ACC112 (cell line): ENCODE data around the gene GPC6.

Experiments used
- H2AFZ ChIP-seq: fragments of 200-600 bp; sonication (generic); one replicate; pipeline ENCODE4 v1.6.0; 2017; ENCODE audit warnings: antibody characterized with exemption, low read length; ENCODE audit not compliant: unreplicated experiment
- H3K27ac ChIP-seq: fragments of 200-600 bp; sonication (generic); 2 replicates; pipeline ENCODE4 v1.5.1; 2014; ENCODE audit warnings: low read depth, mild to moderate bottlenecking, antibody characterized with exemption, low read length, moderate library complexity
- H3K27me3 ChIP-seq: fragments of 200-600 bp; sonication (generic); 2 replicates; pipeline ENCODE4 v1.6.1; 2014; ENCODE audit warnings: mild to moderate bottlenecking, antibody characterized with exemption, low read length, moderate library complexity, mixed read lengths; ENCODE audit not compliant: insufficient read depth
- H3K36me3 ChIP-seq: fragments of 200-600 bp; sonication (generic); 2 replicates; pipeline ENCODE4 v1.6.1; 2016; ENCODE audit warnings: mild to moderate bottlenecking, antibody characterized with exemption, low read length, moderate library complexity, mixed read lengths; ENCODE audit not compliant: insufficient read depth
- H3K4me1 ChIP-seq: fragments of 200-600 bp; sonication (generic); one replicate; pipeline ENCODE4 v1.6.1; 2016; ENCODE audit warnings: low read length, mixed read lengths; ENCODE audit not compliant: insufficient read depth, unreplicated experiment, control insufficient read depth
- H3K4me3 ChIP-seq: fragments of 200-600 bp; sonication (generic); 2 replicates; pipeline ENCODE4 v1.5.1; 2014; ENCODE audit warnings: mild to moderate bottlenecking, low read depth, low read length
- H3K79me2 ChIP-seq: fragments of 200-600 bp; sonication (generic); one replicate; pipeline ENCODE4 v1.6.0; 2016; ENCODE audit warnings: low read length; ENCODE audit not compliant: control insufficient read depth, unreplicated experiment, insufficient read depth

The GPC6 gene

GRCh38 chr13:93341517-93341916 lies 114.9 kb downstream of the GPC6 start:
- no peak overlapping the region for H2AFZ ChIP-seq
- no peaks in the 10 kb centered on the region for H3K4me1 ChIP-seq
- no peaks in the 10 kb centered on the region for H3K36me3 ChIP-seq
- H3K4me3 ChIP-seq: no peak overlapping the region
- peaks cover 2% of the 10 kb centered on the region for H3K79me2 ChIP-seq
- H3K27me3 ChIP-seq: no peaks in the 10 kb centered on the region
- no peak overlapping the region for H3K27ac ChIP-seq

- H3K36me3 ChIP-seq: no peaks in the 10 kb centered on the region
- no peak overlapping the region for H3K4me3 ChIP-seq
These were observed 116.5 kb downstream of the GPC6 start for GRCh38 chr13:93343097-93343496.

GRCh38 chr13:93344048-93344705 lies 117.6 kb downstream of the GPC6 start:
- H3K79me2 ChIP-seq: peaks cover 2% of the 10 kb centered on the region
- no peaks in the 10 kb centered on the region for H3K4me1 ChIP-seq
- no peaks in the 10 kb centered on the region for H3K27me3 ChIP-seq
- no peak overlapping the region for H2AFZ ChIP-seq
- H3K4me3 ChIP-seq: no peak overlapping the region
- H3K36me3 ChIP-seq: no peaks in the 10 kb centered on the region
- no peak overlapping the region for H3K27ac ChIP-seq

More at GRCh38 chr13:93343097-93343496, 116.5 kb downstream of the GPC6 start:
- no peak overlapping the region for H3K27ac ChIP-seq
- H3K79me2 ChIP-seq: peaks cover 2% of the 10 kb centered on the region
- H3K4me1 ChIP-seq: no peaks in the 10 kb centered on the region
- no peaks in the 10 kb centered on the region for H3K27me3 ChIP-seq
- H2AFZ ChIP-seq: no peak overlapping the region

GRCh38 chr13:93345024-93345423 lies 118.4 kb downstream of the GPC6 start:
- Histone ChIP-seq H3K79me2 (no peaks in the 10 kb centered on the region), H3K4me1 (no peaks in the 10 kb centered on the region), H3K27ac (no peak overlapping the region), H3K4me3 (no peak overlapping the region), H2AFZ (no peak overlapping the region), H3K27me3 (no peaks in the 10 kb centered on the region), H3K36me3 (no peaks in the 10 kb centered on the region)

- no peak overlapping the region for H3K27ac ChIP-seq
- H3K79me2 ChIP-seq: no peaks in the 10 kb centered on the region
- no peaks in the 10 kb centered on the region for H3K4me1 ChIP-seq
- no peak overlapping the region for H3K4me3 ChIP-seq
- H3K27me3 ChIP-seq: no peaks in the 10 kb centered on the region
- H2AFZ ChIP-seq: no peak overlapping the region
- no peaks in the 10 kb centered on the region for H3K36me3 ChIP-seq
These were observed 119.2 kb downstream of the GPC6 start for GRCh38 chr13:93345770-93346169.

- no peaks in the 10 kb centered on the region for H3K79me2 ChIP-seq
- no peak overlapping the region for H3K4me3 ChIP-seq
- no peaks in the 10 kb centered on the region for H3K36me3 ChIP-seq
These were observed 126.0 kb downstream of the GPC6 start for GRCh38 chr13:93352616-93353015.

GRCh38 chr13:93355094-93355493 lies 128.5 kb downstream of the GPC6 start:
- H3K36me3 ChIP-seq: no peaks in the 10 kb centered on the region
- H3K27ac ChIP-seq: no peak overlapping the region
- no peaks in the 10 kb centered on the region for H3K27me3 ChIP-seq
- no peak overlapping the region for H3K4me3 ChIP-seq
- no peaks in the 10 kb centered on the region for H3K79me2 ChIP-seq
- no peak overlapping the region for H2AFZ ChIP-seq
- no peaks in the 10 kb centered on the region for H3K4me1 ChIP-seq

More at GRCh38 chr13:93352616-93353015, 126.0 kb downstream of the GPC6 start:
- Histone ChIP-seq H2AFZ (no peak overlapping the region), H3K27ac (no peak overlapping the region), H3K27me3 (no peaks in the 10 kb centered on the region), H3K4me1 (no peaks in the 10 kb centered on the region)

- H3K79me2 ChIP-seq: no peaks in the 10 kb centered on the region
- no peaks in the 10 kb centered on the region for H3K27me3 ChIP-seq
- no peak overlapping the region for H2AFZ ChIP-seq
- H3K4me3 ChIP-seq: no peak overlapping the region
- no peaks in the 10 kb centered on the region for H3K4me1 ChIP-seq
- H3K27ac ChIP-seq: no peak overlapping the region
- no peaks in the 10 kb centered on the region for H3K36me3 ChIP-seq
These were observed 129.9 kb downstream of the GPC6 start for GRCh38 chr13:93356469-93356868.

- Histone ChIP-seq H3K36me3 (no peaks in the 10 kb centered on the region), H2AFZ (no peak overlapping the region), H3K79me2 (no peaks in the 10 kb centered on the region), H3K4me1 (peaks cover 5% of the 10 kb centered on the region), H3K27ac (no peak overlapping the region), H3K4me3 (no peak overlapping the region), H3K27me3 (no peaks in the 10 kb centered on the region)
These were observed 133.4 kb downstream of the GPC6 start for GRCh38 chr13:93360021-93360420.

GRCh38 chr13:93361703-93362102 lies 135.1 kb downstream of the GPC6 start:
- no peaks in the 10 kb centered on the region for H3K36me3 ChIP-seq
- no peaks in the 10 kb centered on the region for H3K79me2 ChIP-seq
- H3K27me3 ChIP-seq: no peaks in the 10 kb centered on the region
- H3K4me3 ChIP-seq: no peak overlapping the region
- peaks cover 5% of the 10 kb centered on the region for H3K4me1 ChIP-seq
- H3K27ac ChIP-seq: no peak overlapping the region
- H2AFZ ChIP-seq: no peak overlapping the region

GRCh38 chr13:93364166-93364565 lies 137.6 kb downstream of the GPC6 start:
- H3K4me3 ChIP-seq: no peak overlapping the region
- H2AFZ ChIP-seq: no peak overlapping the region
- no peaks in the 10 kb centered on the region for H3K36me3 ChIP-seq
- H3K79me2 ChIP-seq: no peaks in the 10 kb centered on the region
- no peak overlapping the region for H3K27ac ChIP-seq
- H3K4me1 ChIP-seq: peaks cover 5% of the 10 kb centered on the region
- H3K27me3 ChIP-seq: no peaks in the 10 kb centered on the region
